KOPT-K1 (cell line): ENCODE data around the gene KASH5.

Experiments
- H3K27ac ChIP-seq: fragments of 200-600 bp; sonication (generic); 2 replicates; pipeline ENCODE4 v1.5.1; 2016; ENCODE audit warnings: antibody characterized with exemption, mild to moderate bottlenecking, low read depth, low read length; ENCODE audit not compliant: poor library complexity, severe bottlenecking
- H3K36me3 ChIP-seq: fragments of 200-600 bp; sonication (generic); 2 replicates; pipeline ENCODE4 v1.5.1; 2017; ENCODE audit warnings: antibody characterized with exemption, mild to moderate bottlenecking, low read length, moderate library complexity; ENCODE audit not compliant: insufficient read depth
- H3K9me3 ChIP-seq: fragments of 200-600 bp; sonication (generic); 2 replicates; pipeline ENCODE4 v1.5.1; 2017; ENCODE audit warnings: antibody characterized with exemption, low read length, mild to moderate bottlenecking; ENCODE audit not compliant: insufficient read depth, poor library complexity, severe bottlenecking

The KASH5 gene

DNA sequence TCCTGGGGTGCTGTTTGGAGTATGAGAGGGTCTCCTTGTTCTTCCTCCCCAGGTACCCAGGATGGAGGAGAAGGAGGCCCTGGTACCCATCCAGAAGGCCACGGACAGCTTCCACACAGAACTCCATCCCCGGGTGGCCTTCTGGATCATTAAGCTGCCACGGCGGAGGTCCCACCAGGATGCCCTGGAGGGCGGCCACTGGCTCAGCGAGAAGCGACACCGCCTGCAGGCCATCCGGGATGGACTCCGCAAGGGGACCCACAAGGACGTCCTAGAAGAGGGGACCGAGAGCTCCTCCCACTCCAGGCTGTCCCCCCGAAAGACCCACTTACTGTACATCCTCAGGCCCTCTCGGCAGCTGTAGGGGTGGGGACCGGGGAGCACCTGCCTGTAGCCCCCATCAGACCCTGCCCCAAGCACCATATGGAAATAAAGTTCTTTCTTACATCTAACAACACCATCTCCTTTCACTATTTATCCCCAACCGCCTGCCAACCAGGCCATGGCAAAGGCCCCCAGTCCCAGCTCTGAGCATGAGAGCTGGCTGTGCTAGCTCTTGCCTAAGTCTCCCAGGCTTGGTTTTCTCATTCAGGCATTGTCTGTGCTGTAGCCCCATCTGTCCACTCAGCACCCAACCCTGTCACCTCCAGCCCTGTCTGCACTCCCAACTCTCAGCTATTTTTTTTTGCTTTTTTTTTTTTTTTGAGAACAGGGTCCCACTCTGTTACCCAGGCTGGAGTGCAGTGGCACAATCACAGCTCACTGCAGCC lies 13.2 kb upstream of the KASH5 start:
- Histone ChIP-seq H3K27ac (no peak overlapping the region), H3K9me3 (peaks cover 6% of the 10 kb centered on the region), H3K36me3 (no peaks in the 10 kb centered on the region)

GRCh38 chr19:49378512-49378911 lies 9.5 kb upstream of the KASH5 start:
- Histone ChIP-seq H3K27ac (no peak overlapping the region), H3K9me3 (peaks cover 15% of the 10 kb centered on the region), H3K36me3 (no peaks in the 10 kb centered on the region)

DNA sequence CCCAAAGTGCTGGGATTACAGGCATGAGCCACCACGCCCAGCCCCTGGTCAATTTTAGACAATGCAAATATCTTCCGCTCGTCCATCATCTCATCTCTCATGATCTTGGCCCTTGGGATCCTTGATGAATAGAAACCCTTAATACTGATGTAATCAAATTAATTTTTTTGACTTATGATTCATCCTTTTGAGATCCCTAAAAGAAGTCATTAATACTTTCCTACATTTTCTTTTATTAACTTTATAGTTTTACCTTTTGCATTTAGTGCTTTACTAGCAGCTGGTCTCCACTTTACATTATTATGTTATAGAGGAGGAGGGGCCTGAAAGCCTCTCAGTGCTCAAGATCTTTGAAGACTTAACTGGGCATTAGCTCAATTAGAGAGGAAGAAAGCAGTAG lies 7.7 kb upstream of the KASH5 start:
- Histone ChIP-seq H3K36me3 (no peaks in the 10 kb centered on the region), H3K27ac (no peak overlapping the region)

DNA sequence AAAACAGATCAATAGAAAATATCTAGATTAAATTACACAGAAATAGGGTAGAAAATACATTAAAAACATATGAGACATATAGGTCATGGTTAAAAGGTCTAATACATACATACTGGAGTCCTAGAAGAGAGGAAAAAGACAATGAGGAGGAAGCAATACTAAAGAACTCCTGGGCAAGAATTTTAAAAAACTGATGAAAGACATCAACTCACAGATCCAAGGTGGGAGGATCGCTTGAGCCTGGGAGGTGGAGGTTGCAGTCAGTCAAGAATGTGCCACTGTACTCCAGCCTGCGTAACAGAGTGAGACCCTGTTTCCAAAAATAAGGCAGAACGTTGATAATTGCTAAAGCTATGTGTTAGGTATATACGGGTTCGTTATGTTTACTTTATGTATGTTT lies 5.4 kb upstream of the KASH5 start:
- Histone ChIP-seq H3K9me3 (peaks cover 18% of the 10 kb centered on the region), H3K27ac (no peak overlapping the region)

More for the DNA sequence above, 7.7 kb upstream of the KASH5 start:
- peaks cover 18% of the 10 kb centered on the region for H3K9me3 ChIP-seq

GRCh38 chr19:49383599-49383998 lies 4.5 kb upstream of the KASH5 start:
- Histone ChIP-seq H3K36me3 (no peaks in the 10 kb centered on the region), H3K9me3 (peaks cover 18% of the 10 kb centered on the region), H3K27ac (no peak overlapping the region)

More for the DNA sequence above, 5.4 kb upstream of the KASH5 start:
- H3K36me3 ChIP-seq, result no peaks in the 10 kb centered on the region

GRCh38 chr19:49389406-49389805 lies 1.4 kb downstream of the KASH5 start:
- Histone ChIP-seq H3K27ac (no peak overlapping the region), H3K36me3 (no peaks in the 10 kb centered on the region), H3K9me3 (no peaks in the 10 kb centered on the region)

GRCh38 chr19:49390131-49390928 lies 2.3 kb downstream of the KASH5 start:
- no peak overlapping the region for H3K27ac ChIP-seq
- H3K36me3 ChIP-seq, result no peaks in the 10 kb centered on the region
- H3K9me3 ChIP-seq, result no peaks in the 10 kb centered on the region

- H3K36me3 ChIP-seq, result no peaks in the 10 kb centered on the region
- no peaks in the 10 kb centered on the region for H3K9me3 ChIP-seq
- H3K27ac ChIP-seq, result no peak overlapping the region
Observed at GRCh38 chr19:49390929-49391359, 2.9 kb downstream of the KASH5 start.

- Histone ChIP-seq H3K36me3 (no peaks in the 10 kb centered on the region), H3K9me3 (no peaks in the 10 kb centered on the region), H3K27ac (no peak overlapping the region)
Observed at GRCh38 chr19:49391581-49392399, 3.7 kb downstream of the KASH5 start.

- no peaks in the 10 kb centered on the region for H3K36me3 ChIP-seq
- no peaks in the 10 kb centered on the region for H3K9me3 ChIP-seq
- H3K27ac ChIP-seq, result no peak overlapping the region
Observed at GRCh38 chr19:49393881-49394280, 5.8 kb downstream of the KASH5 start.

DNA sequence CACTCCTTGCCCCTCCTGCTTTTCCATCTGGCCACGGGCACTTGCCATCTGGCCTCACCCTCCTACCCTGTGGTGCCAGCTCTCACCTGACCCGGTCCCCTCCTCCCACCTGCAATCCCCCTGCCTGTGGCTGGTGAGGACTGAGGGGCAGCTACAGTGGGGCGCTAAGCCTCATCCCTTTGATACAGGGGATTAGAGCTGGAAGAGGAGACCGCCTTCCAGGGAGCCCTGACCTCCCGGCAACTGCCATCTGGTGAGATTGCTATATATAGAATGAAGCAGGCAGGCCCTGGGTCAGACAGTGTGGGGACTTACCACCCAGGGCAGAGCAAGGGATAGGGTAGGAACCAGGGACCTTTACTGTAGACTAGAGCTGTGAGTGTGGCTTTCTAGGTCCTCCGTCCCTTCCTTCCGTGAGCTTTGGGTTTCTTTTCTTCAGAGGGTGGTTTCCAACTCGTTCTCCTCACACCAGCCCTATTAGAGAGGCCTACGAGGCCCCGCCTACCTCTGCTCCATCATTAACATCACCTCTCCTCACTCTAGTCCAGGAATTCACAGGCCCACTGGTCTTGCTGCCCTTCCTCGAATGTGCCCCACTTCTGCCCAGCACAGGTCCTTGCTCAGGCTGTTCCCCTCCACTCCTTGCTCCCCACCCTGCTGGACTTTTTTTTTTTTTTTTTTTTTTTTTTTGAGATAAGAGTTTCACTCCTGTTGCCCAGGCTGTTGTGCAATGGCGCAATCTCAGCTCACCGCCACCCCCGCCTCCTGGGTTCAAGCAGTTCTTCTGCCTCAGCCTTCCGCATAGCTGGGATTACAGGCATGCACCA lies 7.7 kb downstream of the KASH5 start:
- Histone ChIP-seq H3K9me3 (no peaks in the 10 kb centered on the region), H3K36me3 (no peaks in the 10 kb centered on the region), H3K27ac (no peak overlapping the region)

- no peaks in the 10 kb centered on the region for H3K9me3 ChIP-seq
- no peaks in the 10 kb centered on the region for H3K36me3 ChIP-seq
- no peak overlapping the region for H3K27ac ChIP-seq
Observed at GRCh38 chr19:49396738-49397505, 8.9 kb downstream of the KASH5 start.

DNA sequence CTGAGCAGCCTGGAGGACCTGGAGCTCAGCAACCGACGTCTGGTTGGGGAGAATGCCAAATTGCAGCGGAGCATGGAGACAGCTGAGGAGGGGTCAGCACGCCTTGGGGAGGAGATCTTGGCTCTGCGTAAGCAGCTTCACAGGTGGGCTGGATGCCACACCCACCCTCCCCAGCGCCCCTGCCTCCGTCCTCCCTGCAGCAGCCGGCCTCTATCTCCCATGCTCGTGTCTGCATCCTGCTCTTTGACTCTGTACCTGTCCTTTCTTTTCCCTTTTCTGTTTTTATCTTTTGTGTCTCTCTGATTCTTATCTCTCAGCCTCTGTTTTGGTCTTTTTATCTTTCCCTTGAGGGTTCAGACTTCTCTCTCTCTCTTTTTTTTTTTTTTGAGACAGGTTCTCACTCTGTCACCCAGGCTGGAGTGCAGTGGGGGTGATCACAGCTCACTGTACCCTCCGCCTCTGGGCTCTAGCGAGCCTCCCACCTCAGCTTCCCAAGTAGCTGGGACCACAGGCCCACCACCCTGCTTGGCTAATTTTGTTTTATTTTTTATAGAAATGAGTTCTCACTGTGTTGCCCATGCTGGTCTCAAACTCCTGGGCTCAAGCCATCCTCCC lies 10.1 kb downstream of the KASH5 start:
- Histone ChIP-seq H3K36me3 (no peaks in the 10 kb centered on the region), H3K9me3 (no peaks in the 10 kb centered on the region), H3K27ac (no peak overlapping the region)
